Kidney epithelial cell (primary cell): ENCODE results near the gene CMYA5. TPM values are rescaled to one million over a fixed set of nuclear protein-coding genes. Genes with fewer than 3 reads are reported as not detected.

ENCODE experiments used
- DNase-seq: peaks from one replicate; pipeline ENCODE4 v3.0.0-alpha.2; 2010; ENCODE audit warnings: low read depth
- H3K27me3 ChIP-seq: 2 replicates; pipeline ENCODE4 v1.6.0; 2011; ENCODE audit warnings: low read length; ENCODE audit not compliant: control insufficient read depth, insufficient read depth
- H3K36me3 ChIP-seq: 2 replicates; pipeline ENCODE4 v1.5.1; 2011; ENCODE audit warnings: low read length; ENCODE audit not compliant: control insufficient read depth, insufficient read depth
- H3K4me3 ChIP-seq: 2 replicates; pipeline ENCODE4 v1.5.1; 2011; ENCODE audit warnings: low read depth, mild to moderate bottlenecking, control low read depth, low read length
- CTCF ChIP-seq: IDR thresholded peaks from 2 replicates; pipeline ENCODE4 v1.5.1; 2011; ENCODE audit warnings: mild to moderate bottlenecking, moderate library complexity, low read length, control low read depth, inconsistent platforms; ENCODE audit not compliant: insufficient read depth, poor library complexity, severe bottlenecking
- total RNA-seq: library from RNA; depleted of rRNA; stranded (reverse); fragments of >200 nt; gene quantifications from 2 replicates; pipeline ENCODE4 v1.2.3, GENCODE V29; 2015

CMYA5 gene
- total RNA-seq, 1 donor from 2014 or later: 0.96 TPM

- DNase-seq: no peak
These were observed 150.7 kb downstream of the CMYA5 start for GRCh38 chr5:79840084-79840990.

GRCh38 chr5:79841172-79841571 is 151.5 kb downstream of the CMYA5 start:
- DNase-seq: no peak
- no peak overlapping the region for H3K4me3 ChIP-seq
- H3K36me3 ChIP-seq: no peaks in the 10 kb centered on the region
- no peak for TF ChIP-seq CTCF
- H3K27me3 ChIP-seq: peaks cover 17% of the 10 kb centered on the region

More at GRCh38 chr5:79840084-79840990, 150.7 kb downstream of the CMYA5 start:
- TF ChIP-seq CTCF: no peak
- no peaks in the 10 kb centered on the region for H3K36me3 ChIP-seq
- peaks cover 17% of the 10 kb centered on the region for H3K27me3 ChIP-seq
- H3K4me3 ChIP-seq: no peak overlapping the region

GRCh38 chr5:79842006-79842881 is 152.6 kb downstream of the CMYA5 start:
- no peak for DNase-seq
- H3K36me3 ChIP-seq: no peaks in the 10 kb centered on the region
- no peak for TF ChIP-seq CTCF
- peaks cover 17% of the 10 kb centered on the region for H3K27me3 ChIP-seq
- H3K4me3 ChIP-seq: no peak overlapping the region

- DNase-seq: no peak
- H3K36me3 ChIP-seq: no peaks in the 10 kb centered on the region
- peaks cover 16% of the 10 kb centered on the region for H3K27me3 ChIP-seq
- no peak overlapping the region for H3K4me3 ChIP-seq
- no peak for TF ChIP-seq CTCF
These were observed 153.4 kb downstream of the CMYA5 start for GRCh38 chr5:79842991-79843390.

- no peak overlapping the region for H3K4me3 ChIP-seq
- no peak for TF ChIP-seq CTCF
- no peak for DNase-seq
- peaks cover 10% of the 10 kb centered on the region for H3K27me3 ChIP-seq
- H3K36me3 ChIP-seq: no peaks in the 10 kb centered on the region
These were observed 154.1 kb downstream of the CMYA5 start for GRCh38 chr5:79843450-79844388.
